ENCODE data around the gene PDLIM3. TPM values are rescaled to one million over a fixed set of nuclear protein-coding genes. Genes with fewer than 3 reads are reported as not detected.
"Not testable (repeated sequence)": the region's sequence is repeated elsewhere in the genome, so short reads cannot be mapped to it uniquely, and the experiment has no call there.

PDLIM3 gene
- total RNA-seq, 2 donors from 2014 or later, result 835 to 1,176 TPM

- DNase-seq (ENCODE audit: low spot score), result no peak
- no peaks in the 10 kb centered on the region for H3K36me3 ChIP-seq
- no peak for TF ChIP-seq CTCF (IDR thresholded peaks at IDR 0.05)
- no peaks in the 10 kb centered on the region for H3K9me3 ChIP-seq
- no peak overlapping the region for H3K27ac ChIP-seq
- H3K4me1 ChIP-seq (ENCODE audit: control insufficient read depth in 1 of 2, low read depth in 2 of 2), result peaks cover 16 to 49% of the 10 kb centered on the region in 2 donors
- H3K4me3 ChIP-seq, result no peak overlapping the region
- ATAC-seq (ENCODE audit: insufficient number of reproducible peaks, low FRiP score, low read depth), result no peak
- no peaks in the 10 kb centered on the region for H3K27me3 ChIP-seq (replicated peaks; ENCODE audit: insufficient read depth)
Observed at GRCh38 chr4:185562531-185562930, 27.2 kb upstream of the PDLIM3 start.

- Histone ChIP-seq H3K4me3 (no peak overlapping the region), H3K27me3 (replicated peaks; ENCODE audit: insufficient read depth) (no peaks in the 10 kb centered on the region), H3K4me1 (ENCODE audit: control insufficient read depth in 1 of 2, low read depth in 2 of 2) (peaks cover 6 to 29% of the 10 kb centered on the region in 2 donors), H3K9me3 (no peaks in the 10 kb centered on the region), H3K27ac (peak overlapping the region; percentile 52 to 77), H3K36me3 (no peaks in the 10 kb centered on the region)
- ATAC-seq (ENCODE audit: insufficient number of reproducible peaks, low FRiP score, low read depth), result no peak
- TF ChIP-seq CTCF (IDR thresholded peaks at IDR 0.05), result no peak
- DNase-seq (ENCODE audit: low spot score), result no peak
Observed at GRCh38 chr4:185560316-185560715, 25.0 kb upstream of the PDLIM3 start.

GRCh38 chr4:185559915-185560281 lies 24.6 kb upstream of the PDLIM3 start:
- DNase-seq (ENCODE audit: low spot score) (no peak), ATAC-seq (ENCODE audit: insufficient number of reproducible peaks, low FRiP score, low read depth) (peak; percentile 86)

GRCh38 chr4:185559251-185559914 lies 24.1 kb upstream of the PDLIM3 start:
- not testable (repeated sequence) for H3K9me3 ChIP-seq; H3K4me3 ChIP-seq; DNase-seq (ENCODE audit: low spot score); H3K36me3 ChIP-seq; H3K27me3 ChIP-seq (replicated peaks; ENCODE audit: insufficient read depth); ATAC-seq (ENCODE audit: insufficient number of reproducible peaks, low FRiP score, low read depth)
- peak overlapping the region; percentile 52 to 77 for H3K27ac ChIP-seq
- peaks cover 12 to 38% of the 10 kb centered on the region in 2 donors for H3K4me1 ChIP-seq (ENCODE audit: control insufficient read depth in 1 of 2, low read depth in 2 of 2)

More at GRCh38 chr4:185559915-185560281, 24.6 kb upstream of the PDLIM3 start:
- Histone ChIP-seq H3K27me3 (replicated peaks; ENCODE audit: insufficient read depth) (no peaks in the 10 kb centered on the region), H3K27ac (peak overlapping the region; percentile 52 to 77), H3K36me3 (no peaks in the 10 kb centered on the region), H3K4me3 (no peak overlapping the region), H3K9me3 (no peaks in the 10 kb centered on the region), H3K4me1 (ENCODE audit: control insufficient read depth in 1 of 2, low read depth in 2 of 2) (peaks cover 7 to 33% of the 10 kb centered on the region in 2 donors)
- TF ChIP-seq CTCF (IDR thresholded peaks at IDR 0.05), result no peak

- Histone ChIP-seq H3K27ac (peak overlapping the region; percentile 73 to 80), H3K4me3 (no peak overlapping the region), H3K27me3 (replicated peaks; ENCODE audit: insufficient read depth) (no peaks in the 10 kb centered on the region), H3K9me3 (no peaks in the 10 kb centered on the region), H3K36me3 (no peaks in the 10 kb centered on the region), H3K4me1 (ENCODE audit: control insufficient read depth in 1 of 2, low read depth in 2 of 2) (peaks cover 15 to 30% of the 10 kb centered on the region in 2 donors)
- DNase-seq (ENCODE audit: low spot score) (no peak), ATAC-seq (ENCODE audit: insufficient number of reproducible peaks, low FRiP score, low read depth) (peak; percentile 43)
- TF ChIP-seq CTCF (IDR thresholded peaks at IDR 0.05), result no peak
Observed at GRCh38 chr4:185554365-185555126, 19.2 kb upstream of the PDLIM3 start.

Measured in thoracic aorta (tissue), 2 donors.